HG02678 (cell line): ENCODE measurements around the gene NCOA5.

Experiments used
- ATAC-seq: cut with Tn5 transposase; IDR thresholded peaks from one replicate; pipeline ENCODE4 v1.9.1; 2021; ENCODE audit warnings: mild to moderate bottlenecking, moderate library complexity; ENCODE audit not compliant: unreplicated experiment

The NCOA5 gene

GRCh38 chr20:46065006-46065405 is 24.8 kb downstream of the NCOA5 start:
- ATAC-seq: no peak

DNA sequence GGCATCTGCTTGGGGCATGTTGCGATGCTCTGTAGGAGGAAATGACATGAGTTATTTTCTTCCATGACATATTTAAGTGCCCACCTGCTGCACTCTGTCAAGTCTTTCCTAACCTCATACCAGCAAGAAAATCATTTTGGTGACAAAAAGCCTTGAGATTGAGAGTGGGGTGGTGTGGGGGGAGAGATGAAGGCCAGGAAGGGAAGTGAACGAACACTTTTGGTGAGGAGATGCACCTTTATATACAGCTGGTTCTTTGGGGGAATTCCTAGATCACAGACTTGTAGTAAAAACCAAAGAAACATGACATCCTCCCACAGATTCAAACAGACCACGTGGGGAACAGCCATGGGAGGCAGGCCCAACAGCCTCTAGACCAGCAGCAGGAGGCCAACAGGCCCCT is 26.1 kb downstream of the NCOA5 start:
- ATAC-seq: no peak

DNA sequence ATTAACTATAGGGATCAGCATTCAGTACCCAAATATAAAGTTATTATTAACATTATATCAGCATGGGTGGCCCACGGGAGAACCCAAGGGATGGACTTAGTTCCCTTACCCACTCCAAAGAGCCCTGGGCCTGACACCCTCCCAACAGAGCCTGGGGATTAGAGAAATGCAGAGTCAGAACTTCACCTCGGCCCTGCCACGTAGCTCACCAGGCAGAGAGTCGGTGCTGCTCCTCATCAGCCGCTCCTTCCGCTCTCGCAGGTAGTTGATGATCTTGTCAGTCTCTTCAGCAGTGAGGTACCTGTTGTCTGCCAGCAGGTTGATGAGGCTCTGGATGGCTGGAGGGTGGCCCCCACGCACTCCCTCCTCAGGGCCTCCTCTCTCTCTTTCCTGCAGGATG is 26.6 kb downstream of the NCOA5 start:
- no peak for ATAC-seq

DNA sequence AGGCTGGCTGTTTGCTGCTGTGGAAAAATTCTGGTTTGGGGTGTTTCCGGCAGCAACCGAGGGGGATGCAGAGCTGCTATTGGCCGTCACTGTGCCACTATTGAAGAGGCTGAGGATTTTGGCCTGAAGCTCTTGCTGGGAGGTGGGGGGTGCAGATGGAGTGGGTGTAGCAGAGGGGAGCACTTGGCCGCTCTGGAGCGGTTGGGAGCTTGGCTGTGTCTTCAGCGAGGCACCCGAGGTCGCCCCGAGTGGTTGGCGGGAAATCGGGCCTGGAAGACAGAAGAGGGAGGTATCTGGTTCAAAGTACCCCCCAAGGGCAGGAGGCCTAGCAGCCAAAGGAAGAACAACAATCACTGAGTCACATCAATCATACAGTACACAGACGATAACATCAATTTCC is 27.1 kb downstream of the NCOA5 start:
- ATAC-seq: no peak

DNA sequence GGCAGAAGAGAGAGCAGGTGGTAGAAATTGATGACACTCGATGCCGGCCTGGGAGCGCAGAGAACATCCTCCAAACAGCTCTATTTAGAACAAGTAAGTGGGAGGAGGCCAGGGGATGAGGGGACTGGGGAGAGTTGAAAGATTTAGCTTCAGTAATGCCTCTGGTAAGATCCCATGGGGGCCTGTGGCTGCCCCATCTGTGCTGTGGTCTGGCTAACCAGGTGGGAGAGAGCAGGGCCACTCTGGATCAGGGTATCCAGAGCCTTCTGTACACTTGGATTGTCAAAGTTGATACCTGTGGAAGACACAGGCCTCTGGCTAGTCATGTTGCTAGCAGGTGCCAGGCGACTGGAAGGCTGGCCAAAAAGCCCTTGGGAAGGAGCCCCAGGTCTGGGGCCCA is 27.6 kb downstream of the NCOA5 start:
- no peak for ATAC-seq

DNA sequence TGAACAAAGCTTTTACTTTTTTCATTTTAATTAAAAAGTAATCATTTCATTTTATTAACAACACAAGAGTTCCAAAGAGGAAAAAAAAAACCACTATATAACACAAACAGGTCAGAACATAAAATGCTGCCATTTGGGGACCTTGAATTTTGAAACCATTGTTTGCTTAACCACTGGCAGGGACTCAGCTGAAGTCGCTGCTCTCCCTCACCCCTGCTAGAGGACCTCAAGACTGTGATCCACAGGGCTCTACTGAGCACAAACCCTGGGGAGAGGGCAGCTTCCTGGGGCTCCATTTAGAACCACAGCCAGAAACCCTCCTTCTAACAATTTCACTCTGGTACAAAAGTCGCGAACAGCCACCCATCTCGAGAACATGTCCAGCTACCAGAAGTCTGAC is 28.8 kb downstream of the NCOA5 start:
- no peak for ATAC-seq

GRCh38 chr20:46060301-46060881 is 29.4 kb downstream of the NCOA5 start:
- no peak for ATAC-seq

DNA sequence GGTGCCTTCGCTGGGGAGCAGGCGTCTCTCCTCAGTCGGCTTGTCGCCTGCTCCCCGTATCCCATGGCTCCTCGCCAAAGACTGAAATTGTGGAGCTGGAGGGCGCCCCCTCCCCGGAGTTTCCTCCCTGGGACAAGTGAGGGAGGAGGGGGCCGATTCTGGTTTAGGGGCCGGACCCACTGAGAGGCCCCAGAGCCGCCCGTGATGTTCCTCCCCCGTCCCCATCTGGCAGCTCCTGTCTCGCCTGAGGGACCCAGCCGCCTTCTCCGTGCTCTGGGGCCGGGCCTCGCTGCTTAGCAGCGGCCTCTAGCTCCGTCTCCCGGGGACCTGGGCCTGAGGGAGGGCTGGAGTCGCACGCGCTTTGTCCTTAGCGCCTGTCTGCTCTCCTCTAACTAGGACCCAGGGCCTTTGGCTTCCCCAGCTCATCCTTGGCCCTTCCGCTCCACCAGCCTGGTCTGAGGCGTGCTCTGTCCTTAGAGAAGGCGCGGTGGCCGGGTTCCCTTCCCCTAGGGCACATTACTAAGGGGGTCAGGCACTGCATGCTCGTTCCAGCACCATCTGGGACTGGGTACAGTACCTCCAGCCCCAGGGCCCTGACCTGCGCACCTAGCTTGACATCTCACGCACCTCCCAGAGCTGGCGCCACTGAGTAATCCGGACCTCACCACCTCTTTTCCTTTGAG is 31.0 kb downstream of the NCOA5 start:
- no peak for ATAC-seq

- ATAC-seq: no peak
These were observed 31.7 kb downstream of the NCOA5 start for GRCh38 chr20:46057856-46058598.

DNA sequence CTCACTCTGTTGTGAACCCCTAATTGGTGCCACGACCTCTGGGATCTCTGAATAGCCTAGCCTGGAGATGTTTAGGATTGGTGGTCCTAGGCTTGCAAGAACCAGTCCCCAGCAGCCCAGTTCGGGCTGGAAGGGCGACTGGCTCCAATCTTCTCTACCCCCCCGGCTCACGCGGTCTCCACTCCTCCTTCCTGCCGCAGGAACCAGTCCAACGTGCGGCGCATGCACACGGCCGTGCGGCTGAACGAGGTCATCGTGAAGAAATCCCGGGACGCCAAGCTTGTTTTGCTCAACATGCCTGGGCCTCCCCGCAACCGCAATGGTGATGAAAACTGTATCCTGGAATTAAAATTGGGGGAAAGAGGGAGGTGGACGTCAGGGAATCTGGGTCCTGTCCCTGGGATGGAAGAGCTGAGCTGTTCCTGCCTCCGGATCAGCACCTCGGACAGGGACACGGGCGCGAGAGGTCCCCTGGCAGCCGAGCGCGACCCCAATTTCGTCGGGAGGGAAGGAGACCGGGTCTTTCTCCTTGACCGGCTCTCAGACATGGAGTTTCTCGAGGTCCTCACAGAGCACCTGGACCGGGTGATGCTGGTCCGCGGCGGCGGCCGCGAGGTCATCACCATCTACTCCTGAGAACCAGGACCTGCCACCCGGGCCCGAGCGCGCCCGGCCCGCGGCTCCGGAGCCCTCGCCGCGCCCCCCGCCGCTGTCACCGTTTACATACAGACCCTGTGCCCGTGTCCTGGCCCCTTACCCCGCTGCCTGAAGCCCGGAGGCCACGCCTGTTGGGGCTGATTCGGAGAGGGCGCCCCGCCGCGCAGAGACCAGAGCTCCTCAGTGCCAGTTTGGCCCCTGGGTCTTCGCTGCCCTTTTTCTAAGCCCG is 32.5 kb downstream of the NCOA5 start:
- ATAC-seq: no peak

DNA sequence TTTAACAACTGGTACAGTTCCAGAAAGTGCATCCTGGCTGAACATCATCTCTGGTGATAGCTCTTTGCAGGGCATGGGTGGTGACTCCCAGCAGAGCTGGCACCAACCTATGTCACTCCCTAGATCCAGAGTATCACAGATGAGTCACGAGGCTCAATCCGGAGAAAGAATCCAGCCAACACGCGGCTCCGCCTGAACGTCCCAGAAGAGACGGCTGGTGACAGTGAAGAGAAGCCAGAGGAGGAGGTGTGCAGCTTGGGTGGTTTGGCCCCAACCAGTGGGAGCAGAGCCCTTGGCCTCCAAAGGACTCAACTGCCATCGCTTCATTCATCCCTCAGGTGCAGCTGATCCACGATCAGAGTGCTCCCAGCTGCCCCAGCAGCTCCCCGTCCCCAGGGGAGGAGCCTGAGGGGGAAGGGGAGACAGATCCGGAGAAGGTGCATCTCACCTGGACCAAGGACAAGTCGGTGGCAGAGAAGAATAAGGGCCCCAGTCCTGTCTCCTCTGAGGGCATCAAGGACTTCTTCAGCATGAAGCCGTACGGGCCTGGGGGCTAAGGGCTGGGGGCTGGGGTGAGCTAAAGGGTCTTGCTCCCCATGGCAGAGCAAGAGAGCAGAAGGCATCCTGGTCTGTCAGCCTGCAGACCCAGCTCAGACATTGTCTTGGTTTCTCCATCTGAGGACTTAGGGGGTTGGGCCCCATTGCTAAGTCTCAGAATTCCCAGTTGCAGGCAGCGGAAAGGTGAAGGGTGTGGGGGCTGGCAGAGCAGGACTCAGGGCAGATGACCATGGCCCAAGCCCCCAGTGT is 33.5 kb downstream of the NCOA5 start:
- no peak for ATAC-seq

DNA sequence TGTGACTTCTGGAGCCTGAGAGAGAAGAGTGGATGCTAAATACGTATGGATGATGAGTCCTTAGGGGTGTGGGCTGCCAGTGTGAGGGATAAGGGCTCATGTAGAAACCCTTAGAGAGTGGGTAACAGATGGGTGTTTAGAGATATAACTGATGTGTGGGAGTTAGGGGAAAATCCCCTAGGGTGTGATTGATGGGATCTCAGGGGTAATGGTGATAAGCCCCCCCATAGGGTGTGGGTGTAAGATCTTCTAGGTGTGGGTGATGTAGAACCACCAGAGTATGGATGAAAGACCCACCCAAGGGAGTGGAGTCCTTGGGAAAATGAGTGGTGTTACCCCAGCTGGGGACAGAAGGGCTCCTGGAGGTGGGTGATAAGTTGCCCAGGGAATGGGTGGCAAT is 34.5 kb downstream of the NCOA5 start:
- no peak for ATAC-seq

DNA sequence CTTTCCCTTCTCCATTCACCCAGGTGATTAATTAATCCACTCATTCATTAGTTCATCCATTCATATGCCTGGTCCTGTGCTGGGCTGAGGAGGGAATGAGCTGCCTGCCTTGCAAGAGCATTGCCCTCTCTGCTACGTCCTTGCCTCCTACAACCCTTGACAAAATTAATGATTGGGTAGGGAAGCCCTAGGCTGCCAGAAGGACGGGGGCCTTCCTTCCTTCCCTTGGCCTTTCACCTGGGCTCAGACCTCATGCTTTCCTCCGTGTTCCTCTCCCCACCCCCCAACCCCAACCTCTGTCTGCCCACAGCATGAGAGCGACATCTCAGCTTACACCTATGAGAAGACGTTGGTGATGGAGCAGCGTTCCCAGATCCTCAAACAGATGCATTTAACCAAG is 35.2 kb downstream of the NCOA5 start:
- ATAC-seq: no peak

- no peak for ATAC-seq
These were observed 36.3 kb downstream of the NCOA5 start for GRCh38 chr20:46053416-46053815.

- ATAC-seq: no peak
These were observed 38.0 kb downstream of the NCOA5 start for GRCh38 chr20:46051556-46052308.

GRCh38 chr20:46050885-46051284 is 38.9 kb downstream of the NCOA5 start:
- no peak for ATAC-seq

DNA sequence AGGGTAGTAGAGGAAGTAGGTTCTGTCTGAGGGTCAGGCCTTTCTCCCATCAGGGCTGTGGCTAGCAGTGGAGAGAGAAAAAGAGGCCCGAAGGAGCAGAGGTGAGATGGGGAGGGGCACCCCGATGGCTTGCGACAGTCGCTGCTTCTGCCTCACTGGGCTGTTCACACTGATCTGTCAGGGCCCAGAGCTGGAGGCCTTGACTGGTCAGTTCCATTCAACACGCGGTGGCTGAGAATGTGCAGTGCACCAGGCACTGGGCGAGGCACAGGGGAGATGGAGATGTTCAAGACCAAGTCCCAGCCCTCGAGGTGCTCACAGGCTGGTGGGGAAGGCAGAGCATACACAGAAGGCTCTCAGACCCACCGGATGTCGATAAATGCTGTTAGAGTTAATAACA is 39.3 kb downstream of the NCOA5 start:
- no peak for ATAC-seq

- no peak for ATAC-seq
These were observed 39.9 kb downstream of the NCOA5 start for GRCh38 chr20:46049815-46050214.

DNA sequence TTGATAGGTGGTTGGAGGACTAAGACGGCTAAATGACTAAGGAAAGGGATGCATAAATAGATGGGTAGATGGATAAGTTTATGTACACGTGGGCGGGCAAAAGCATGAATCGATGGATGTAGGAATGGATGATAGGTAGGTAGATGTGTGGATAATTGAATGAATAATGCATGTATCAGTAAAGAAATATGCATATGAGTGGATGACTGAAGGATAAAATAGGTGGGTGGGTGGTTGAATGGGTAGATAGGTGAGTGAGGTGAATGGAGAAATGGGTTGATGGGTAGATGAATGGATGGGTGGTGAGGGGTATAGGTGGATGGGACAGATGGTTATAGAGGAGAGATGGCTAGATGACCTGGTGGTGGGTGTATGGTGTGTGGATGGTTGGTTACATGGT is 40.6 kb downstream of the NCOA5 start:
- no peak for ATAC-seq

GRCh38 chr20:46047821-46048220 is 41.9 kb downstream of the NCOA5 start:
- ATAC-seq: no peak
